ENCODE measurements around the gene ZC3H18. TPM values are rescaled to one million over a fixed set of nuclear protein-coding genes. Genes with fewer than 3 reads are reported as not detected.

Gene ZC3H18
- total RNA-seq, 2 donors from 2014 or later = 31.9 to 66.3 TPM

- intact Hi-C loops (cut with DNase I) = no loop called here
- TF ChIP-seq, protein P1, sequence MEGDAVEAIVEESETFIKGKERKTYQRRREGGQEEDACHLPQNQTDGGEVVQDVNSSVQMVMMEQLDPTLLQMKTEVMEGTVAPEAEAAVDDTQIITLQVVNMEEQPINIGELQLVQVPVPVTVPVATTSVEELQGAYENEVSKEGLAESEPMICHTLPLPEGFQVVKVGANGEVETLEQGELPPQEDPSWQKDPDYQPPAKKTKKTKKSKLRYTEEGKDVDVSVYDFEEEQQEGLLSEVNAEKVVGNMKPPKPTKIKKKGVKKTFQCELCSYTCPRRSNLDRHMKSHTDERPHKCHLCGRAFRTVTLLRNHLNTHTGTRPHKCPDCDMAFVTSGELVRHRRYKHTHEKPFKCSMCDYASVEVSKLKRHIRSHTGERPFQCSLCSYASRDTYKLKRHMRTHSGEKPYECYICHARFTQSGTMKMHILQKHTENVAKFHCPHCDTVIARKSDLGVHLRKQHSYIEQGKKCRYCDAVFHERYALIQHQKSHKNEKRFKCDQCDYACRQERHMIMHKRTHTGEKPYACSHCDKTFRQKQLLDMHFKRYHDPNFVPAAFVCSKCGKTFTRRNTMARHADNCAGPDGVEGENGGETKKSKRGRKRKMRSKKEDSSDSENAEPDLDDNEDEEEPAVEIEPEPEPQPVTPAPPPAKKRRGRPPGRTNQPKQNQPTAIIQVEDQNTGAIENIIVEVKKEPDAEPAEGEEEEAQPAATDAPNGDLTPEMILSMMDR (IDR thresholded peaks at IDR 0.05) = no peak
- Histone ChIP-seq H3K4me1 (no peaks in the 10 kb centered on the region), H3K27me3 (no peaks in the 10 kb centered on the region), H3K9me3 (no peaks in the 10 kb centered on the region), H3K4me3 (no peak overlapping the region), H3K27ac (no peak overlapping the region), H3K9ac (ENCODE audit: low read depth in 2 of 2, low read length in 2 of 2) (no peak overlapping the region), H3K36me3 (peaks cover 4% of the 10 kb centered on the region)
- DNase-seq = no peak
Measured at GRCh38 chr16:88588148-88588547, 17.9 kb downstream of the ZC3H18 start.

DNA sequence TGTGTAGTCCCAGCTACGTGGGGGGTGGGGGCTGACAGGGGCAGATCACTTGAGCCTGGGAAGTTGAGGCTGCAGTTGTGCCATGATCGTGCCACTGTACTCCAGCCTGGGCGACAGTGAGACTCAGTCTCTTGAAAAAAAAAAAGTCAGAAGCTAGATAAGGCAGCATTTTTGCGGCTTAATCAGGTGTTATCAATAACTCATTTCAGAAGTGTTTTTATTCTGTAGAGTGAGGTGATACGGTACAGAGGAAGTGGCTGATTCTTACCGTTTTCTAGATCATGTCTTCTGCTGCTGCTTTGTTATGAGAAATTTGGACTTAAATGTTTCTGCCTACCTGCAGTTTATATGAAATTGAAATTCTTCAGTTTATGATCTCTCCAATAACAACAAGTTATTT, 18.6 kb downstream of the ZC3H18 start:
- Histone ChIP-seq H3K27me3 (no peaks in the 10 kb centered on the region), H3K9ac (ENCODE audit: low read depth in 2 of 2, low read length in 2 of 2) (no peak overlapping the region)
- TF ChIP-seq, protein P1 (IDR thresholded peaks at IDR 0.05) = no peak

DNA sequence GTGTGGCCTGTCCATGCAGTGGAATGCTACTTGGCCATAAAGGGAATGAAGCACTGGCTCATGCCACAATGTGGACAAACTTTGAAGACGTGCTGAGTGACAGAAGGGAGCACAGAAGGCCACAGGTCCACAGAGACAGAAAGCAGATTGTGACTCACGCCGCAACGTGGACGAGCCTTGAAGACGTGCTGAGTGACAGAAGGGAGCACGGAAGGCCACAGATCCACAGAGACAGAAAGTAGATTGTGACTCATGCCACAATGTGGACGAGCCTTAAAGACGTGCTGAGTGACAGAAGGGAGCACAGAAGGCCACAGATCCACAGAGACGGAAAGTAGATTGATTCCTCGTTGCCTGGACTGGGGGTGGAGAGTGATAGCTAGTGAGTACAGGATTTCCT, 19.2 kb downstream of the ZC3H18 start:
- H3K36me3 ChIP-seq = peaks cover 4% of the 10 kb centered on the region
- TF ChIP-seq, protein P1 (IDR thresholded peaks at IDR 0.05) = no peak

More for the DNA sequence above, 18.6 kb downstream of the ZC3H18 start:
- peaks cover 4% of the 10 kb centered on the region for H3K36me3 ChIP-seq
- no peak overlapping the region for H3K4me3 ChIP-seq
- DNase-seq = no peak
- no peaks in the 10 kb centered on the region for H3K9me3 ChIP-seq
- H3K4me1 ChIP-seq = no peaks in the 10 kb centered on the region
- intact Hi-C loops (cut with DNase I) = no loop called here
- no peak overlapping the region for H3K27ac ChIP-seq

DNA sequence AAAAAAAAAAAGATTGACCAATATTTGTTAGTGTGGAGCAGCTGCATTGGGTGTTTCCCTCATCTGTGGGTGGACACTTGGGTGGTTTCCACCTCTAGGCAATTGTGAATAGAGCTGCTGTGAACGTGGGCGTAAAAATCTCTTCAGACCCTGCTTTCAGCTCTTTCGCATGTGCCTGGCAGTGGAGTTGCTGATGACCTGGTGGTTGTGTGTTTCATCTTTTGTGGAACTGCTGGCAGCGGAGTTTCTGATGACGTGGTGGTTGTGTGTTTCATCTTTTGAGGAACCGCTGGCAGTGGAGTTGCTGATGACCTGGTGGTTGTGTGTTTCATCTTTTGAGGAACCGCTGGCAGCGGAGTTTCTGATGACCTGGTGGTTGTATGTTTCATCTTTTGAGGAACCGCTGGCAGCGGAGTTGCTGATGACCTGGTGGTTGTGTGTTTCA, 21.4 kb downstream of the ZC3H18 start:
- Histone ChIP-seq H3K36me3 (peaks cover 4% of the 10 kb centered on the region), H3K27ac (no peak overlapping the region), H3K27me3 (no peaks in the 10 kb centered on the region), H3K4me3 (no peak overlapping the region), H3K9me3 (no peaks in the 10 kb centered on the region), H3K9ac (ENCODE audit: low read depth in 2 of 2, low read length in 2 of 2) (no peak overlapping the region), H3K4me1 (no peaks in the 10 kb centered on the region)
- intact Hi-C loops (cut with DNase I) = no loop called here
- TF ChIP-seq, protein P1 (IDR thresholded peaks at IDR 0.05) = no peak
- DNase-seq = no peak

More for the DNA sequence above, 19.2 kb downstream of the ZC3H18 start:
- Histone ChIP-seq H3K27ac (no peak overlapping the region), H3K27me3 (no peaks in the 10 kb centered on the region), H3K9me3 (no peaks in the 10 kb centered on the region), H3K4me1 (no peaks in the 10 kb centered on the region), H3K4me3 (no peak overlapping the region), H3K9ac (ENCODE audit: low read depth in 2 of 2, low read length in 2 of 2) (no peak overlapping the region)
- intact Hi-C loops (cut with DNase I) = no loop called here
- DNase-seq = no peak

DNA sequence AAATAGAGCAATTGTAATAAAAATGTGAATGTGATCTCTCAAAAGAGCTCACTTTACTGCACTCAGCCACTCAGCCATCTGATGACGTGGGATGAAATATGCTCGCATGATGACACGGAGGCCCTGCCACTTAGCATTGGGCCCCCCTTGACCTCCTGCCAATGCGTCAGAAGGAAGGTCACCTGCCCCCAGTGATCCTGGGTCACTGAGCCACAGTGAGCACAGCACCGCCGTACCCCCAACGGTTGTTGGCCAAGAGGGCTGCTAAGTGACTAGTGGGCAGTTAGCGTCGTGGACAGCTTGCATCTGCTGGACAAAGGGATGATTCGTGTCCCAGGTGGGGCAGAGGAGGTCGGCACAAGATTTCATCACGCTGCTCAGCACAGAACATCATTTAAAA, 22.9 kb downstream of the ZC3H18 start:
- Histone ChIP-seq H3K4me1 (no peaks in the 10 kb centered on the region), H3K27ac (no peak overlapping the region), H3K9me3 (no peaks in the 10 kb centered on the region), H3K27me3 (no peaks in the 10 kb centered on the region), H3K36me3 (peaks cover 4% of the 10 kb centered on the region), H3K9ac (ENCODE audit: low read depth in 2 of 2, low read length in 2 of 2) (no peak overlapping the region), H3K4me3 (no peak overlapping the region)
- DNase-seq = no peak
- intact Hi-C loops (cut with DNase I) = no loop called here
- TF ChIP-seq, protein P1 (IDR thresholded peaks at IDR 0.05) = no peak
